ENCODE results near the gene SLC24A4. TPM values are rescaled to one million over a fixed set of nuclear protein-coding genes. Genes with fewer than 3 reads are reported as not detected.

SLC24A4 gene
- total RNA-seq, 2 experiments from 2014 or later, result not detected

DNA sequence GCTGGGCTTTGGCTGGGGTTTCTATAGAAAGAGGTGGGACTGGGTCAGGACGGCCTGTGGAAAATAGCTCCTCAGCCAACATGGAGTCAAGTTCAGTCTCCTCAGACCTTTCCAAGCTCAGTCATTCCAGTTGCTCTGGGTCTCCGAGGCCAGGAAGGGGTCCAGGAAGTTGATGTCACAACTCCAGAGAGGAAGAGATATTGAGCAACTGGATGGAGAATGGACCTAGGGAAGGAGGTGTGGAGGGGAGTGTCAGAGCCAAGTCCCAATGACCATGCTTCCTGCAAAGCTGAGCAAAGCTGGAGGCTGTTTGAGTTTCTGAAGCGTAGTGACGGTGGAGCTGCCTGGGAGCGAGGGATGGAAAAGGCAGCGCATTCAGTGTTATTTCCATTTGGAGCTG, 86.1 kb downstream of the SLC24A4 start:
- Mint-ChIP-seq H3K4me1 (ENCODE audit: low read depth) (no peaks in the 10 kb centered on the region), H3K36me3 (ENCODE audit: low read depth) (no peaks in the 10 kb centered on the region), H3K27me3 (peaks cover 9% of the 10 kb centered on the region), H3K9me3 (peaks cover 12% of the 10 kb centered on the region), H3K27ac (no peak overlapping the region), H3K4me3 (no peak overlapping the region)
- no peak for DNase-seq
- TF ChIP-seq, protein P1, sequence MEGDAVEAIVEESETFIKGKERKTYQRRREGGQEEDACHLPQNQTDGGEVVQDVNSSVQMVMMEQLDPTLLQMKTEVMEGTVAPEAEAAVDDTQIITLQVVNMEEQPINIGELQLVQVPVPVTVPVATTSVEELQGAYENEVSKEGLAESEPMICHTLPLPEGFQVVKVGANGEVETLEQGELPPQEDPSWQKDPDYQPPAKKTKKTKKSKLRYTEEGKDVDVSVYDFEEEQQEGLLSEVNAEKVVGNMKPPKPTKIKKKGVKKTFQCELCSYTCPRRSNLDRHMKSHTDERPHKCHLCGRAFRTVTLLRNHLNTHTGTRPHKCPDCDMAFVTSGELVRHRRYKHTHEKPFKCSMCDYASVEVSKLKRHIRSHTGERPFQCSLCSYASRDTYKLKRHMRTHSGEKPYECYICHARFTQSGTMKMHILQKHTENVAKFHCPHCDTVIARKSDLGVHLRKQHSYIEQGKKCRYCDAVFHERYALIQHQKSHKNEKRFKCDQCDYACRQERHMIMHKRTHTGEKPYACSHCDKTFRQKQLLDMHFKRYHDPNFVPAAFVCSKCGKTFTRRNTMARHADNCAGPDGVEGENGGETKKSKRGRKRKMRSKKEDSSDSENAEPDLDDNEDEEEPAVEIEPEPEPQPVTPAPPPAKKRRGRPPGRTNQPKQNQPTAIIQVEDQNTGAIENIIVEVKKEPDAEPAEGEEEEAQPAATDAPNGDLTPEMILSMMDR (IDR thresholded peaks at IDR 0.05), result no peak
- CTCF ChIA-PET, result no interaction called here
- intact Hi-C loops (cut with micrococcal nuclease), result no loop called here
- POLR2A ChIA-PET, result no interaction called here
- no peak for ATAC-seq

DNA sequence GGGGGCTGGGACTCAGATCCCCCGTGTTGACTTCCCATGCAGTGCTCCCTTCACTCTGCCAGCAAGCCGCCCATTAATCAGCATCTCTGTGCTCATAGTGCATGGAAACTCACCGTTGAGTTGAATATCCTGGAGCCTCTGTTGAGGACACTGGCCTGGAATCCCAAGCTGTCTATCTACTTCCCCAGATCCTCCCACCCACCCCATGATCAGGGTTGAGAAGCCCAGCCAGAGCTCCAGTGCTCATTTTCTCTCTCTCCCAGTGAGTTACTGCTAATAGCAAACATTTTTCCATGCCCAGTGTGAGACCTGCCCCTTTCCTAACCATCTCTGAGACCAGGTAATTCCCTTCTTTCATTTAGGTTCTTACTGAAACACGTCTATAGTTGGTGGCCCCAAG, 88.2 kb downstream of the SLC24A4 start:
- Mint-ChIP-seq H3K9me3 (peaks cover 10% of the 10 kb centered on the region), H3K27me3 (peaks cover 9% of the 10 kb centered on the region), H3K4me1 (ENCODE audit: low read depth) (no peaks in the 10 kb centered on the region), H3K27ac (no peak overlapping the region), H3K4me3 (no peak overlapping the region), H3K36me3 (ENCODE audit: low read depth) (no peaks in the 10 kb centered on the region)
- intact Hi-C loops (cut with micrococcal nuclease), result no loop called here
- ATAC-seq (no peak), DNase-seq (no peak)
- ChIA-PET CTCF (no interaction called here), POLR2A (no interaction called here)
- TF ChIP-seq, protein P1 (IDR thresholded peaks at IDR 0.05), result no peak

DNA sequence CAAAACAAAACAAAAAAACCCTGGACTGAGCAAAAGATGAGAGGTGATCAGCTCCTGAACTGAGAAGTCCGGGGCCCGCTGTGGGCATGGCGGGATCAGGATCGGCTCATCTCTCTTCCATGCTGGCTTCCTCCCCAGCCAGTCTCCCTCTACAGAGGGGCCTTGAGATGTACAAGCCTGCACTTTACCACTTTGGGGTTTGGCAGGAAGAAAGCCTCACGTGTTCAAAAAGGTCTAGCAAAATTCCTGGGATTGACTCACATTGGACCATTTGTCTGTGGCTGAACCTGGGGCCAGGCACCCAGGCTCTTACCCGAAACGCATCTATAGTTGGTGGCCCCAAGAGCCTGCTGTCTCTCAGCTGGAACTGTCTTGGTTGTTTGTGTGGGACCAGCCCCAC, 89.0 kb downstream of the SLC24A4 start:
- DNase-seq, result no peak
- H3K36me3 Mint-ChIP-seq (ENCODE audit: low read depth), result no peaks in the 10 kb centered on the region
- CTCF ChIA-PET, result no interaction called here
- H3K27ac Mint-ChIP-seq, result no peak overlapping the region
- TF ChIP-seq, protein P1 (IDR thresholded peaks at IDR 0.05), result no peak
- intact Hi-C loops (cut with micrococcal nuclease), result no loop called here
- no peak overlapping the region for H3K4me3 Mint-ChIP-seq
- no peaks in the 10 kb centered on the region for H3K4me1 Mint-ChIP-seq (ENCODE audit: low read depth)
- peaks cover 7% of the 10 kb centered on the region for H3K9me3 Mint-ChIP-seq
- no peak for ATAC-seq
- POLR2A ChIA-PET, result no interaction called here
- H3K27me3 Mint-ChIP-seq, result peaks cover 9% of the 10 kb centered on the region

DNA sequence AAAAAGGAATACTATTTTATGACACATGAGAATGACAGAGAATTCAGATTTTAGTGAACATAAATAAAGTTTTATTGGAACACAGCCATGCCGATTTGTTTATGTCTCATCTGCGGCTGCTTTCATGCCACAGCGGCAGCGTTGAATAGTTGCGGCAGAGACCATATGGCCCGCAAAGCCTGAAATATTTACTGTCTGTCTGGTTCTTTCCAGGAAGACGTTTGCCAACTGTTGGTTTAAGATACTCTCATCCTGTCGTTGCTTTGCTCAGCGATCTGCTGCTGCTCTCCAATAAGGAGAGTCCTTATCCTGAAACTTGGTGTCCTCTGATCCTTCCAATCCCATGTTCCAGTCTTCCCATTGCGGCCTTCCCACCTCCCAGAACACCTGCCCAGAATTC, 89.9 kb downstream of the SLC24A4 start:
- intact Hi-C loops (cut with micrococcal nuclease), result no loop called here
- peaks cover under 1% of the 10 kb centered on the region for H3K9me3 Mint-ChIP-seq
- no peak overlapping the region for H3K27ac Mint-ChIP-seq
- ChIA-PET CTCF (no interaction called here), POLR2A (no interaction called here)
- no peaks in the 10 kb centered on the region for H3K4me1 Mint-ChIP-seq (ENCODE audit: low read depth)
- no peak for DNase-seq
- peaks cover 9% of the 10 kb centered on the region for H3K27me3 Mint-ChIP-seq
- ATAC-seq, result no peak
- H3K36me3 Mint-ChIP-seq (ENCODE audit: low read depth), result no peaks in the 10 kb centered on the region
- TF ChIP-seq, protein P1 (IDR thresholded peaks at IDR 0.05), result no peak
- H3K4me3 Mint-ChIP-seq, result no peak overlapping the region

DNA sequence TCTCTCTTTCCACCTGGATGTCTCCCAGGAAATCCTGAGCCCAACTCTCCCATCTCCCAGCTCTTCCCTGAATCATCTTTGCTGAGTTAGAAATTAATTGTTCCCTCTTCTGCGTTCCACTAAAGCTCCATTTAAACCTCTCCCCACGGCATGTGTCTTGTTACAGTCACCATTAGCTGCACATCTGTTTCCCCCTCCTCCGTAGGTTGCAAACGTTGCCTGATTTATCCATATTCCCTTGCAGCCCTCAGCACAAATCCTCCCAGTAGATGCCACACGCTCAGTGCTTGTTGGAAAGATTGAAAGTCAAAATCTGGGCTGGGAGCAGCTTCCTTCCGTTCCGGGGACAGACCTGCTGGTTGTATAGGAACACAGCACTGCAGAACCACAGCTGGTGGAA, 90.4 kb downstream of the SLC24A4 start:
- H3K36me3 Mint-ChIP-seq (ENCODE audit: low read depth), result no peaks in the 10 kb centered on the region
- no peak overlapping the region for H3K4me3 Mint-ChIP-seq
- peaks cover 9% of the 10 kb centered on the region for H3K27me3 Mint-ChIP-seq
- no peaks in the 10 kb centered on the region for H3K4me1 Mint-ChIP-seq (ENCODE audit: low read depth)
- ChIA-PET POLR2A (interaction anchor here (0.6 kb wide), 1 partner anchor 1772 kb away, joined by 3 read pairs; no protein-coding TSS in a partner anchor), CTCF (no interaction called here)
- DNase-seq (no peak), ATAC-seq (no peak)
- no peak overlapping the region for H3K27ac Mint-ChIP-seq
- TF ChIP-seq, protein P1 (IDR thresholded peaks at IDR 0.05), result no peak
- no peaks in the 10 kb centered on the region for H3K9me3 Mint-ChIP-seq
- intact Hi-C loops (cut with micrococcal nuclease), result no loop called here
